ENCODE measurements around the gene ADD1. TPM values are rescaled to one million over a fixed set of nuclear protein-coding genes. Genes with fewer than 3 reads are reported as not detected.

Gene ADD1
- total and polyA plus RNA-seq, 4 donors: 98.3 to 351 (median 284) TPM

DNA sequence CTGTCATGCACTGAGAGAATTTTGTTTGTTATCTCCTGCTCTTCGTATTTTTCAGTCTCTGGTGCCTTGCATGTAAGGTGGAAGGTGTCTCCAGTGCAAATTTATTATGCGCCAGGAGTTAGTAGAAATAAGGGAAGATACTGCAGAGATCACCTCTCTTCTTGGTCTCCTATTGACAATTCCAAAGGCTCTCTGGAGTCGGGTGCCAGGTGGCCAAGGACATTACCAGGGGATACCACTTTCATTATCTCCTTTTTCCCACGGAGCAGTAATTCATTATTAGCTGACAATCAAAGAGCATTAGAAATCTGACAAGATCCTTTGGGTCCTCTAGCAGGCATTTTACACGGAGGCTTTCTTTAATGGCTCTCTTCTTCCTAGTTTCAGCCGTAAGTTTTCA, 26.0 kb downstream of the ADD1 start:
- Histone ChIP-seq H3K4me3 (ENCODE audit: low read length in 2 of 2) (no peak overlapping the region), H3K9me3 (ENCODE audit: control insufficient read depth, low read length) (no peaks in the 10 kb centered on the region), H3K27me3 (ENCODE audit: control insufficient read depth in 1 of 2, insufficient read depth in 2 of 2, low read length in 1 of 2) (no peaks in the 10 kb centered on the region), H3K27ac (ENCODE audit: low read depth in 1 of 2, low read length in 2 of 2) (no peak overlapping the region), H3K36me3 (ENCODE audit: control insufficient read depth in 1 of 2, insufficient read depth in 2 of 2, low read length in 1 of 2) (no peaks in the 10 kb centered on the region), H3K4me1 (ENCODE audit: control insufficient read depth in 1 of 2, insufficient read depth in 2 of 2, low read length in 2 of 2) (peaks cover 2 to 21% of the 10 kb centered on the region in 2 donors)
- intact Hi-C loops (cut with DNase I): no loop called here
- 55 to 62% methylated on average over 6 of the region's 6 CpGs for WGBS, 2 donors
- DNase-seq: no peak
- no peak for ATAC-seq (ENCODE audit: low FRiP score)

DNA sequence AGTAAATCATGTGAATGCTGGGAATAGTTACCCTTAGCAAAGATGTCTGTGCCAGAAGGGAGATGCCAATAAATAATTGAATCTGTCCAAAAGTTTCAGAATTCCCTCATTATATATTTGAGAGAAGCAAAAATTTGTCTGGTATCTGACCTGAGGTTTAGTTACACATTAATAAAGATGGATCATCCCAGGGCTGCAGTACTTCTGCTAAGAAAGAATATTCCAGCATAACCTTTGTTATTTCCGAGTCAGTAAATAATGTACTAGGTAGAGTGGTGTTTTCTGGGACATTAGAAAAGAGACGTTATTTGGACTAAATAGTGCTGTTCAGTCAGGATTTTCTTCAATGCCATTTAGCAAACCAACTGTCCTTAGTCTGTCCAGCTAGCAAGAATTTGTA, 26.4 kb downstream of the ADD1 start:
- Histone ChIP-seq H3K27me3 (ENCODE audit: control insufficient read depth in 1 of 2, insufficient read depth in 2 of 2, low read length in 1 of 2) (no peaks in the 10 kb centered on the region), H3K9me3 (ENCODE audit: control insufficient read depth, low read length) (no peaks in the 10 kb centered on the region), H3K4me3 (ENCODE audit: low read length in 2 of 2) (no peak overlapping the region), H3K4me1 (ENCODE audit: control insufficient read depth in 1 of 2, insufficient read depth in 2 of 2, low read length in 2 of 2) (peaks cover 3 to 21% of the 10 kb centered on the region in 2 donors), H3K36me3 (ENCODE audit: control insufficient read depth in 1 of 2, insufficient read depth in 2 of 2, low read length in 1 of 2) (no peaks in the 10 kb centered on the region), H3K27ac (ENCODE audit: low read depth in 1 of 2, low read length in 2 of 2) (no peak overlapping the region)
- WGBS, 2 donors: 46 to 61% methylated on average over 2 of the region's 2 CpGs
- intact Hi-C loops (cut with DNase I): no loop called here
- DNase-seq: no peak
- no peak for ATAC-seq (ENCODE audit: low FRiP score)

GRCh38 chr4:2871466-2871865, 27.8 kb downstream of the ADD1 start:
- H3K27ac ChIP-seq (ENCODE audit: low read depth in 1 of 2, low read length in 2 of 2): no peak overlapping the region
- WGBS, 2 donors: 91 to 92% methylated on average over 4 of the region's 4 CpGs
- ATAC-seq (ENCODE audit: low FRiP score): no peak
- H3K36me3 ChIP-seq (ENCODE audit: control insufficient read depth in 1 of 2, insufficient read depth in 2 of 2, low read length in 1 of 2): no peaks in the 10 kb centered on the region
- no peaks in the 10 kb centered on the region for H3K27me3 ChIP-seq (ENCODE audit: control insufficient read depth in 1 of 2, insufficient read depth in 2 of 2, low read length in 1 of 2)
- intact Hi-C loops (cut with DNase I): no loop called here
- DNase-seq: no peak
- H3K4me1 ChIP-seq (ENCODE audit: control insufficient read depth in 1 of 2, insufficient read depth in 2 of 2, low read length in 2 of 2): peaks cover 4 to 18% of the 10 kb centered on the region in 2 donors
- no peaks in the 10 kb centered on the region for H3K9me3 ChIP-seq (ENCODE audit: control insufficient read depth, low read length)
- no peak overlapping the region for H3K4me3 ChIP-seq (ENCODE audit: low read length in 2 of 2)

- intact Hi-C loops (cut with DNase I): no loop called here
- H3K27me3 ChIP-seq (ENCODE audit: control insufficient read depth in 1 of 2, insufficient read depth in 2 of 2, low read length in 1 of 2): no peaks in the 10 kb centered on the region
- H3K9me3 ChIP-seq (ENCODE audit: control insufficient read depth, low read length): no peaks in the 10 kb centered on the region
- H3K4me3 ChIP-seq (ENCODE audit: low read length in 2 of 2): no peak overlapping the region
- WGBS, 2 donors: 50 to 59% methylated on average over 2 of the region's 2 CpGs
- no peak overlapping the region for H3K27ac ChIP-seq (ENCODE audit: low read depth in 1 of 2, low read length in 2 of 2)
- H3K36me3 ChIP-seq (ENCODE audit: control insufficient read depth in 1 of 2, insufficient read depth in 2 of 2, low read length in 1 of 2): no peaks in the 10 kb centered on the region
- ATAC-seq (ENCODE audit: low FRiP score): no peak
- no peak for DNase-seq
- peaks cover 2 to 18% of the 10 kb centered on the region in 2 donors for H3K4me1 ChIP-seq (ENCODE audit: control insufficient read depth in 1 of 2, insufficient read depth in 2 of 2, low read length in 2 of 2)
Measured at GRCh38 chr4:2871911-2872310, 28.3 kb downstream of the ADD1 start.

DNA sequence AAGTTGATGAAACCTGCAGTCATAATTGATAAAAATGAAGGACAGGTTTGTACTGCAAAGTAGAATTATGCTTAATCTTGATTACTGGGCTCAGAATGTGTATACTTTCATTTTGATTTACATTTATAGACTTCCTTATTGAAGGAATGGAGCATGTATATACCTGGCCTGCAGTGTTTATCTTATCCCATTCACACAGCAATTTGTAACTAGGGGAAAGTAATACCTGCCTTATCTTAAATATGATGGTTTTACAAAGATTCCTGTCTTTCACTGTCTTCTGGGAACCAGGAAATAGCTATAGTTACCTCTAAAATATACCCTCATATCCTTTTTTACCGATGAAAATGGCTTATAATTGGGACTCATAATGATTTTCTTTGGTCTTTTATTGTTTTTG, 29.7 kb downstream of the ADD1 start:
- no peak overlapping the region for H3K4me3 ChIP-seq (ENCODE audit: low read length in 2 of 2)
- ATAC-seq (ENCODE audit: low FRiP score) (no peak), DNase-seq (no peak)
- no peaks in the 10 kb centered on the region for H3K9me3 ChIP-seq (ENCODE audit: control insufficient read depth, low read length)
- intact Hi-C loops (cut with DNase I): no loop called here
- H3K4me1 ChIP-seq (ENCODE audit: control insufficient read depth in 1 of 2, insufficient read depth in 2 of 2, low read length in 2 of 2): peaks cover 2 to 15% of the 10 kb centered on the region in 2 donors
- H3K36me3 ChIP-seq (ENCODE audit: control insufficient read depth in 1 of 2, insufficient read depth in 2 of 2, low read length in 1 of 2): no peaks in the 10 kb centered on the region
- WGBS, 2 donors: 92 to 96% methylated on average over 1 of the region's 1 CpG
- H3K27me3 ChIP-seq (ENCODE audit: control insufficient read depth in 1 of 2, insufficient read depth in 2 of 2, low read length in 1 of 2): no peaks in the 10 kb centered on the region
- no peak overlapping the region for H3K27ac ChIP-seq (ENCODE audit: low read depth in 1 of 2, low read length in 2 of 2)

- no peak for DNase-seq
- Histone ChIP-seq H3K36me3 (ENCODE audit: control insufficient read depth in 1 of 2, insufficient read depth in 2 of 2, low read length in 1 of 2) (no peaks in the 10 kb centered on the region), H3K4me1 (ENCODE audit: control insufficient read depth in 1 of 2, insufficient read depth in 2 of 2, low read length in 2 of 2) (peaks cover 2% of the 10 kb centered on the region in 2 donors), H3K4me3 (ENCODE audit: low read length in 2 of 2) (no peak overlapping the region), H3K27ac (ENCODE audit: low read depth in 1 of 2, low read length in 2 of 2) (no peak overlapping the region), H3K9me3 (ENCODE audit: control insufficient read depth, low read length) (no peaks in the 10 kb centered on the region), H3K27me3 (ENCODE audit: control insufficient read depth in 1 of 2, insufficient read depth in 2 of 2, low read length in 1 of 2) (no peaks in the 10 kb centered on the region)
- WGBS, 2 donors: 90 to 93% methylated on average over 7 of the region's 7 CpGs
- no peak for ATAC-seq (ENCODE audit: low FRiP score)
- intact Hi-C loops (cut with DNase I): no loop called here
Measured at GRCh38 chr4:2874861-2875260, 31.2 kb downstream of the ADD1 start.

DNA sequence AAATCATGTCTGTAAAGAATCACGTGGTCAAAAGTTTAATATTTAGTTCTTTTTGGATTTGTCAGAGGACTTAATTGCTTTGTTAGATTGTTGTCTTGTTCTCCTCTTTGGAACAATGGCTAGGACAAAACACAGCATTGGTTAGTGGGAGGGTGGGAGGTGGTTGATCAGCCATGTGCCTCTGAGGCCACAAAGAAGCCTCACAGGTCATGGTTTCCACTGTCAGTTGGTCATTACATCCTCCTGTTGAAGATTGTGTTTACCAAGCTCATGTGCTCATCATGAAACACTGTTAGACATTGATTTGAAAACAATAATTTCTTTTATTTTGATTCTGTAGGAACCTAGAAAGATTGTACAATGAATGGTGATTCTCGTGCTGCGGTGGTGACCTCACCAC, 31.9 kb downstream of the ADD1 start:
- ATAC-seq (ENCODE audit: low FRiP score) (no peak), DNase-seq (no peak)
- H3K27ac ChIP-seq (ENCODE audit: low read depth in 1 of 2, low read length in 2 of 2): no peak overlapping the region
- peaks cover 0 to 2% of the 10 kb centered on the region in 2 donors for H3K4me1 ChIP-seq (ENCODE audit: control insufficient read depth in 1 of 2, insufficient read depth in 2 of 2, low read length in 2 of 2)
- no peaks in the 10 kb centered on the region for H3K9me3 ChIP-seq (ENCODE audit: control insufficient read depth, low read length)
- no peaks in the 10 kb centered on the region for H3K27me3 ChIP-seq (ENCODE audit: control insufficient read depth in 1 of 2, insufficient read depth in 2 of 2, low read length in 1 of 2)
- intact Hi-C loops (cut with DNase I): no loop called here
- H3K4me3 ChIP-seq (ENCODE audit: low read length in 2 of 2): no peak overlapping the region
- 81 to 87% methylated on average over 3 of the region's 3 CpGs for WGBS, 2 donors
- no peaks in the 10 kb centered on the region for H3K36me3 ChIP-seq (ENCODE audit: control insufficient read depth in 1 of 2, insufficient read depth in 2 of 2, low read length in 1 of 2)

GRCh38 chr4:2878346-2878745, 34.7 kb downstream of the ADD1 start:
- Histone ChIP-seq H3K27me3 (ENCODE audit: control insufficient read depth in 1 of 2, insufficient read depth in 2 of 2, low read length in 1 of 2) (no peaks in the 10 kb centered on the region), H3K9me3 (ENCODE audit: control insufficient read depth, low read length) (no peaks in the 10 kb centered on the region), H3K4me1 (ENCODE audit: control insufficient read depth in 1 of 2, insufficient read depth in 2 of 2, low read length in 2 of 2) (peaks cover 0 to 2% of the 10 kb centered on the region in 2 donors), H3K36me3 (ENCODE audit: control insufficient read depth in 1 of 2, insufficient read depth in 2 of 2, low read length in 1 of 2) (no peaks in the 10 kb centered on the region), H3K4me3 (ENCODE audit: low read length in 2 of 2) (no peak overlapping the region), H3K27ac (ENCODE audit: low read depth in 1 of 2, low read length in 2 of 2) (no peak overlapping the region)
- intact Hi-C loops (cut with DNase I): no loop called here
- ATAC-seq (ENCODE audit: low FRiP score): no peak
- WGBS, 2 donors: 65 to 71% methylated on average over 5 of the region's 5 CpGs
- no peak for DNase-seq

DNA sequence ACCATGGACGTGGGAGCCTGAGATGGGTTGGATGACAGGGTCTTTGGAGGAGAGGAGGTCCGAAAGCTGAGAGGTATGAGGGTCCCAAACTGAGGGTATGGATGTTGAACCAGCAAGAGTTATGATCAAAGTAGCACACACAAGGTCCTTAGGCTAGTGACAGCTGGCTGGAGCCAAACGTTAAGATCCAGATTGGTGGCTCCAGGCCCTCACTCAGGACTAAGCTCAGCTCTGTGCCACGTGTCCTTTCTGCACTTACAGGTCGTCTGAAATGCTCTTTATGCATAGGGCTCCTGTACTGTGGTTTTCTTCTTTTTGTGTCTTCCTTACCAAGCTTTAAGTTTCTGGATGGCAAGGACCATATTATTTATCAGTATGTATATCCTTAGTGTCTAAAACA, 35.4 kb downstream of the ADD1 start:
- Histone ChIP-seq H3K9me3 (ENCODE audit: control insufficient read depth, low read length) (no peaks in the 10 kb centered on the region), H3K27ac (ENCODE audit: low read depth in 1 of 2, low read length in 2 of 2) (no peak overlapping the region), H3K27me3 (ENCODE audit: control insufficient read depth in 1 of 2, insufficient read depth in 2 of 2, low read length in 1 of 2) (no peaks in the 10 kb centered on the region), H3K4me3 (ENCODE audit: low read length in 2 of 2) (no peak overlapping the region), H3K36me3 (ENCODE audit: control insufficient read depth in 1 of 2, insufficient read depth in 2 of 2, low read length in 1 of 2) (no peaks in the 10 kb centered on the region), H3K4me1 (ENCODE audit: control insufficient read depth in 1 of 2, insufficient read depth in 2 of 2, low read length in 2 of 2) (peaks cover 0 to 2% of the 10 kb centered on the region in 2 donors)
- WGBS, 2 donors: 75 to 76% methylated on average over 5 of the region's 5 CpGs
- no peak for ATAC-seq (ENCODE audit: low FRiP score)
- no peak for DNase-seq
- intact Hi-C loops (cut with DNase I): no loop called here

All from aorta (tissue), 5 donors.